ENCODE results near the gene MAPK4.

Gene MAPK4

DNA sequence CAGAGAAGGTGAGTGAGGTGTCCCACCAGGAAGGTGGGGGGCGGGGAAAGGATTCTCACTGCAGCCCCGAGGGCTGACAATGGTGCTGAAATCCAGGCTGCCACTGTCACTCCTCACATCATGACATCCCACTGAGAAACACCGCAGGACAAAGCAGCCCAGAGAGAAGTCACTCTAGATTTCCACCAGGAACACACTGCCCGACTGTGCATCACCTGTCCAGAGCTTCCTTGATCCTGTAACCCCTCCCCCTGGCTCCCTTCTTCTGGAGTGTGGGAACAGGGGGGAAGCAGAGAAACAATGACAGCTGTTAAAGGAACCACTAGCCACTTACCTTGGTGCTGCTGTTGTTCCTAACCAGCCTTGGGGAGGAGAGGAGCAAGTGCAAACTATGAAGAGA lies 190.1 kb downstream of the MAPK4 start:
- TF ChIP-seq, protein P1, sequence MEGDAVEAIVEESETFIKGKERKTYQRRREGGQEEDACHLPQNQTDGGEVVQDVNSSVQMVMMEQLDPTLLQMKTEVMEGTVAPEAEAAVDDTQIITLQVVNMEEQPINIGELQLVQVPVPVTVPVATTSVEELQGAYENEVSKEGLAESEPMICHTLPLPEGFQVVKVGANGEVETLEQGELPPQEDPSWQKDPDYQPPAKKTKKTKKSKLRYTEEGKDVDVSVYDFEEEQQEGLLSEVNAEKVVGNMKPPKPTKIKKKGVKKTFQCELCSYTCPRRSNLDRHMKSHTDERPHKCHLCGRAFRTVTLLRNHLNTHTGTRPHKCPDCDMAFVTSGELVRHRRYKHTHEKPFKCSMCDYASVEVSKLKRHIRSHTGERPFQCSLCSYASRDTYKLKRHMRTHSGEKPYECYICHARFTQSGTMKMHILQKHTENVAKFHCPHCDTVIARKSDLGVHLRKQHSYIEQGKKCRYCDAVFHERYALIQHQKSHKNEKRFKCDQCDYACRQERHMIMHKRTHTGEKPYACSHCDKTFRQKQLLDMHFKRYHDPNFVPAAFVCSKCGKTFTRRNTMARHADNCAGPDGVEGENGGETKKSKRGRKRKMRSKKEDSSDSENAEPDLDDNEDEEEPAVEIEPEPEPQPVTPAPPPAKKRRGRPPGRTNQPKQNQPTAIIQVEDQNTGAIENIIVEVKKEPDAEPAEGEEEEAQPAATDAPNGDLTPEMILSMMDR (IDR thresholded peaks at IDR 0.05), result no peak

DNA sequence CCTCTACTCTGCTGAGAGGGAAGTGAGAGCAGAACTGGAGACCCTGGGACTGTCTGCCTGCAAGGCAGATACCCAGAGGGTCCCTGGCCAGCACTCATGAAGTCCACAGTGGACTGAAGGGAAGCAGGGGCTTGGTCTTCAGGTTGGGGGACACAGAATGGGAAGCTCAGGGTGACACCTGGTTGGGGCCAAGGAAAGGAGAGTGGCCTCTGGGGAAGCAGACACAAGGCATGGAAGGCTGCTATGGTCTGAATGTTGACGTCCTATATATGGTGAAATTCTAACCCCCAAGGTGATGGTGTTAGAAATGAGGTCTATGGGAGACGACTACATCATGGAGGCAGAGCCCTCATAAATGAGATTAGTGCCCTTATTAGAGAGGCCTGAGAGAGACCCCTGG lies 190.7 kb downstream of the MAPK4 start:
- TF ChIP-seq, protein P1 (IDR thresholded peaks at IDR 0.05), result no peak

DNA sequence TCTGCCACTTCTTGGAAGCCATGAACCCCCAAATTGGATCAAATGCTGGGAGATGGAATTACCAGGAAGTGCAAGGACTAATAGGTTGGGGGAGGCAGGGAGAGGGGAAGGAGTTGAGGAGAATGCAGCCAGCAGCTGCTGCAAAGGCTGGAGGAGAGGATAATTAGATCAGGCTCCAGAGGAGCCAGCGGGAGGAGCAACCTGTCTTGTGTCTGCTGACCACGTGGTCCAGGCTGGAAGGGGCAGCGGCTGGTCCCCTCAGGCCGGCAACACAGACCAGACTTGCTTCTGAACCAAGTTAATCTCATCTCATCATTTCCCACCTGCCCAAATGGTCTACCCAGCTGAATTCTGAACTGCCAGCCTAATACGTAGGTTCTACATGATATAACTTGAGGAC lies 191.6 kb downstream of the MAPK4 start:
- TF ChIP-seq, protein P1 (IDR thresholded peaks at IDR 0.05), result no peak

DNA sequence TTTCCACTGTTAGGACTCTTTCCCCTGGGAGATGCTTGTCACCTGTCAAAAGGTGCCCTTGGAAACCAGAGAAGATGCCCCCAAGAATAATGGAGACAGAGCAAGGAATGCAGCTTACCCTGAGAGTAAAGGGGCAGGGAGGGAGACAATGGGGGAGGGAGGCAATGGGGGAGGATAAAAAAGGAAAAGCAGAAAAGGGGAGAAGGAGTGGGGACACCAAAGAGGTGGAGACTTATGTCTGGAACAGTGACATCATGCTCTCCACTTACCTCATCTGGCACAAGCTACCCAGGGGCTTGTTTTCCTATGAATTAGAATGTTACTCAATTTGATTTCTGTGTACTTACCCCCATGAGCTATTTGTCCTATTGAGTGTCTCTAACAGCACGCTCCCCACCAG lies 192.1 kb downstream of the MAPK4 start:
- TF ChIP-seq, protein P1 (IDR thresholded peaks at IDR 0.05), result no peak

DNA sequence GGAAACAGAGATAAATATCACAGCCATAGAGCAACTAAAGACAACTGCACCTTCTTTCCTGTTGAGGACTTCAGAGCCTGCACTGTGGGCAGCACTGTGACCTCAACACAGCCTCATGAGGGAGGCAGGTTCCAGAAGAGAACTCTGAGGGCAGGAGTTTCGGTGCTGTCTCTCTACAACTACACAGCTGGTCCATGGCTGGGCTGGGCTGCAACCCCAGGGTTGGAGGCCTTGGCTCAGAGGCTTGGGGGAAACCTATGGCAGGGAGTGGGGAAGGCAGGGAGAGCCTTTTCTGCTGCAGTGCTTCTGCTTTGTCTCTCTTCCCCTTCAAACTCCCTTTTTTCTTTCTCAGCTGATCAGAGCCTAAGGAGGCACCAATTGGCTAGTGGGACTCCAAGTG lies 193.4 kb downstream of the MAPK4 start:
- TF ChIP-seq, protein P1 (IDR thresholded peaks at IDR 0.05), result no peak

DNA sequence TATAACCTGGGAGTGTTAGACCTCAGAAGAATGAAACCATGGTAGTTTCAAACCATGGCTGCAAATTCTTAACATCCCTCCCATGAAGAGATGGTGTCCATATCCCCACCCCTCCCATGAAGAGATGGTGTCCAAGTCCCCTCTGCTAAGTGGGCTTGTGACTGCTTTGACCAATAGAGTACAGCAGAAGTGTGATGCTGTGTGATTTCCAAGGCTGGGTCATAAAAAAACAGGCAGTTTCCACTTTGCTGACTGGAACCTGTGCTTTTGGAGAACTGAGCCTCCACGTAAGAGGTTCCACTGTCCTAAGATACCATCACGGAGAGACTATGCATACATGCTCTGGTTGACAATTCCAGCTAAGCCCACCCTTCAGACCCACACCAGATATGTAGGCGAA lies 194.4 kb downstream of the MAPK4 start:
- TF ChIP-seq, protein P1 (IDR thresholded peaks at IDR 0.05), result no peak

DNA sequence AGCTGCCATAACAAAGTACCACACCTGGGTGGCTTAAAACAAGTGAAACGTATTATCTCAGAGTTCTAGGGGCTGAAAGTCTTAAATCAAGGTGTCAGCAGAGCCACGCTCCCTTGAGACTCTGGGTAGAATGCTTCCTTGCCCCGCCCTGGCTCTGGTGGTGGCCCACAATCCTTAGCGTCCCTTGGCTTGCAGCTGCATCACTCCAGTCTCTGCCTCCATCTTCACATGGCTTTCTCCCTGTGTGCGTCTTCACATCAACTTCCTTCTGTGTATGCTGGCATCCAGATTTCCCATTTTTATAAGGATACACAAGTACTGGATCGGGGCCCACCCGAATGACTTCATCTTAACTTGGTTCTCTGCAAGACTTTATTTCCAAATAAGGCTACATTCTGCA lies 197.5 kb downstream of the MAPK4 start:
- TF ChIP-seq, protein P1 (IDR thresholded peaks at IDR 0.05), result no peak

DNA sequence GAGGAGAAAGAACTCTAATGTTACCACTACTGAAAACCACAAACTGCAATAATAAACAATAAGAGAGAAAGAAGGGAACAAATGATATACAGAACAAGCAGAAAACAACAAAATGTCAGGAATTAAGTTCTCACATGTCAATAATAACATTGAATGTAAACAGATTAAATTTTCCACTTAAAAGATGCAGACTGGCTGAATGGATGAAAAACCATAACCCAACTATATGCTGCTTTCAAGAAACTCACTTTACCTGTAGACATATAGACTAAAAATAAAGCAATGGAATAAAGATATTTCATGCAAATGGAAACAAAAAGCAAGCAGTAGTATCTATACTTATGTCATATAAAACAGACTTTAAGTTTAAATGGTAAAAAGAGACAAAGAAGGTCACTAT lies 209.6 kb downstream of the MAPK4 start:
- TF ChIP-seq, protein P1 (IDR thresholded peaks at IDR 0.05), result no peak

All from LNCAP (cell line).